HepG2 (cell line): ENCODE measurements around the gene THOP1. TPM values are rescaled to one million over a fixed set of nuclear protein-coding genes. Genes with fewer than 3 reads are reported as not detected.
A peak's percentile ranks its signal among the peaks of the same experiment; 100 is the strongest.

Source experiments
- NFKB2 ChIP-seq: sonication (generic); formaldehyde crosslinking; IDR thresholded peaks from 2 replicates; pipeline ENCODE4 v1.4.0; 2020; ENCODE audit warnings: missing genetic modification reagents, borderline replicate concordance
- SIN3B ChIP-seq: fragments of 150-350 bp; IDR thresholded peaks from 2 replicates; pipeline ENCODE4 v1.6.1; 2014; ENCODE audit warnings: low read length
- SYNCRIP ChIP-seq: fragments of 200-400 bp; formaldehyde crosslinking; IDR thresholded peaks from 2 replicates; pipeline ENCODE4 v1.6.1; 2018; ENCODE audit warnings: mild to moderate bottlenecking, low read depth, low read length; ENCODE audit not compliant: insufficient read depth
- ZNF274 ChIP-seq: sonication (generic); formaldehyde crosslinking; IDR thresholded peaks from 2 replicates; pipeline ENCODE4 v1.5.1; 2020; ENCODE audit warnings: mild to moderate bottlenecking, missing genetic modification reagents
- ZNF543 ChIP-seq: sonication (generic); formaldehyde crosslinking; IDR thresholded peaks from 2 replicates; pipeline ENCODE4 v1.4.0; 2020; ENCODE audit warnings: mild to moderate bottlenecking, missing genetic modification reagents
- polyA plus RNA-seq, 8 experiments: library from polyadenylated mRNA; depleted of rRNA in 3 of 8; stranded (reverse) in 7 of 8; unstranded in 1 of 8; fragments of >200 nt; fragmentation: Illumina TruSeq in 4 of 8; extraction: Trizol in 4 of 8; gene quantifications; 2 replicates each; pipeline versions ENCODE4 v1.2.1 to v1.2.3, GENCODE V29; 2011 to 2016; ENCODE audit warnings: low read depth in 4 of 8, missing spikeins in 1 of 8, mixed read lengths in 1 of 8; ENCODE audit not compliant: insufficient read depth in 1 of 8
- total RNA-seq, 5 experiments: library from RNA; depleted of rRNA; stranded (reverse); fragments of >200 nt; fragmentation: Illumina TruSeq; extraction: Trizol; gene quantifications; 2 replicates each; pipeline ENCODE4 v1.2.3, GENCODE V29; 2016; ENCODE audit warnings: low read depth in 1 of 5
- TF ChIP-seq, protein P1 (sequence below): sonication (generic); formaldehyde crosslinking; IDR thresholded peaks from 2 replicates; pipeline ENCODE4 v1.4.0; 2020; ENCODE audit warnings: missing genetic modification reagents, mild to moderate bottlenecking, borderline replicate concordance
- TF ChIP-seq, protein P2 (sequence below): sonication (generic); formaldehyde crosslinking; IDR thresholded peaks from 2 replicates; pipeline ENCODE4 v1.5.0; 2020; ENCODE audit warnings: mild to moderate bottlenecking, missing genetic modification reagents, borderline replicate concordance
- TF ChIP-seq, protein P3 (sequence below): IDR thresholded peaks from 2 replicates; pipeline ENCODE4 v1.6.1; 2016; ENCODE audit warnings: missing compliant biosample characterization, missing genetic modification reagents, borderline replicate concordance
- TF ChIP-seq, protein P4 (sequence below): sonication (generic); formaldehyde crosslinking; IDR thresholded peaks from 2 replicates; pipeline ENCODE4 v1.5.0; 2020; ENCODE audit warnings: missing genetic modification reagents
- TF ChIP-seq, protein P5 (sequence below): sonication (generic); formaldehyde crosslinking; IDR thresholded peaks from 2 replicates; pipeline ENCODE4 v1.8.1; 2023; ENCODE audit warnings: mild to moderate bottlenecking, moderate library complexity, missing genetic modification reagents
- TF ChIP-seq, protein P6 (sequence below): sonication (generic); formaldehyde crosslinking; conservative IDR thresholded peaks from 2 replicates; pipeline ENCODE4 v1.8.1; 2023; ENCODE audit warnings: missing genetic modification reagents
- TF ChIP-seq, protein P7 (sequence below): sonication (generic); formaldehyde crosslinking; IDR thresholded peaks from 2 replicates; pipeline ENCODE4 v1.4.0; 2020; ENCODE audit warnings: missing genetic modification reagents; ENCODE audit errors: not compliant biosample characterization

Gene THOP1
- total and polyA plus RNA-seq, 2 of the 13 experiments (the other 11 are each of a cell fraction or from before 2014, with no cell fraction given): 74.4 to 116 TPM

DNA sequence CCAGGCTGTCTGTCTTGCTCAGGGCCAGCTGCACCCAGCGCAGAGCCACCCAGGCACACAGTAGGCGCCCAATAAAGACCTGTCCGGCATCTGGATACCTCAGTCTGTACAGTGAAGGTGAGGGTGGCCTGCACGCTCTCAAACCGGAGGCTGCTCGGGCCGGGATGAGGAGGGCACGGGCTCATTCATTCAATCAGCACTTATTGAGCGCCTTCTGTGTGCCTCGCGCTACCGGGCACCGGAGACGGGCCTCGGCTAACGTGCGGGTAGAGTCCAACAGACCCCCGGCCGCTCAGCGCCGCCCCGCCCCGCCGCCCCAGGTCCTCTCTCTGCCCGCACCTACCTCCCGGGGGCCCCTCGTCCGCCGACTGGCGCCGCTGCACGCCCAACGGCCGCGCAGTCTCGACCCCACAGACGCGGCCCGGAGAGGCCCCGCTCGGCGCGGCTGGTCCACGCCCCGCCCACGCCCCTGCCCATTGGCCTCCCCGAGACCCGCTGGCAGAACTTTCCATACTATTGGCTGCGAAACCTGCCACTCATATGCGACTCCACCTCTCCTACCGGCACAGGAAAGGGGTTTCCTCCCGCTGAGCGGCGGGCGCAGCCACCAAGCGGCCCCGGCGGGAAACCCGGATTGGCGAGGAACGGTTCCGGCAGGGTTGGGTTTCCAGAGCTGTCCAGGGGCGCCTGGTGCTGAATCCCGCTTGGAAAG lies 45.5 kb upstream of the THOP1 start, which contains the start of gene SLC39A3 (continued):
- TF ChIP-seq, protein P1, sequence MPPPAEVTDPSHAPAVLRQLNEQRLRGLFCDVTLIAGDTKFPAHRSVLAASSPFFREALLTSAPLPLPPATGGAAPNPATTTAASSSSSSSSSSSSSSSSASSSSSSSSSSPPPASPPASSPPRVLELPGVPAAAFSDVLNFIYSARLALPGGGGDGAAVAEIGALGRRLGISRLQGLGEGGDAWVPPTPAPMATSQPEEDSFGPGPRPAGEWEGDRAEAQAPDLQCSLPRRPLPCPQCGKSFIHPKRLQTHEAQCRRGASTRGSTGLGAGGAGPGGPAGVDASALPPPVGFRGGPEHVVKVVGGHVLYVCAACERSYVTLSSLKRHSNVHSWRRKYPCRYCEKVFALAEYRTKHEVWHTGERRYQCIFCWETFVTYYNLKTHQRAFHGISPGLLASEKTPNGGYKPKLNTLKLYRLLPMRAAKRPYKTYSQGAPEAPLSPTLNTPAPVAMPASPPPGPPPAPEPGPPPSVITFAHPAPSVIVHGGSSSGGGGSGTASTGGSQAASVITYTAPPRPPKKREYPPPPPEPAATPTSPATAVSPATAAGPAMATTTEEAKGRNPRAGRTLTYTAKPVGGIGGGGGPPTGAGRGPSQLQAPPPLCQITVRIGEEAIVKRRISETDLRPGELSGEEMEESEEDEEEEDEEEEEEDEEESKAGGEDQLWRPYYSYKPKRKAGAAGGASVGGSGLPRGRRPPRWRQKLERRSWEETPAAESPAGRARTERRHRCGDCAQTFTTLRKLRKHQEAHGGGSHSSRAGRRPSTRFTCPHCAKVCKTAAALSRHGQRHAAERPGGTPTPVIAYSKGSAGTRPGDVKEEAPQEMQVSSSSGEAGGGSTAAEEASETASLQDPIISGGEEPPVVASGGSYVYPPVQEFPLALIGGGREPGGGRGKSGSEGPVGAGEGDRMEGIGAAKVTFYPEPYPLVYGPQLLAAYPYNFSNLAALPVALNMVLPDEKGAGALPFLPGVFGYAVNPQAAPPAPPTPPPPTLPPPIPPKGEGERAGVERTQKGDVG (CRISPR knock-in tag): peak; percentile 75; the same call in 1 of the 2 replicates
- TF ChIP-seq, protein P2, sequence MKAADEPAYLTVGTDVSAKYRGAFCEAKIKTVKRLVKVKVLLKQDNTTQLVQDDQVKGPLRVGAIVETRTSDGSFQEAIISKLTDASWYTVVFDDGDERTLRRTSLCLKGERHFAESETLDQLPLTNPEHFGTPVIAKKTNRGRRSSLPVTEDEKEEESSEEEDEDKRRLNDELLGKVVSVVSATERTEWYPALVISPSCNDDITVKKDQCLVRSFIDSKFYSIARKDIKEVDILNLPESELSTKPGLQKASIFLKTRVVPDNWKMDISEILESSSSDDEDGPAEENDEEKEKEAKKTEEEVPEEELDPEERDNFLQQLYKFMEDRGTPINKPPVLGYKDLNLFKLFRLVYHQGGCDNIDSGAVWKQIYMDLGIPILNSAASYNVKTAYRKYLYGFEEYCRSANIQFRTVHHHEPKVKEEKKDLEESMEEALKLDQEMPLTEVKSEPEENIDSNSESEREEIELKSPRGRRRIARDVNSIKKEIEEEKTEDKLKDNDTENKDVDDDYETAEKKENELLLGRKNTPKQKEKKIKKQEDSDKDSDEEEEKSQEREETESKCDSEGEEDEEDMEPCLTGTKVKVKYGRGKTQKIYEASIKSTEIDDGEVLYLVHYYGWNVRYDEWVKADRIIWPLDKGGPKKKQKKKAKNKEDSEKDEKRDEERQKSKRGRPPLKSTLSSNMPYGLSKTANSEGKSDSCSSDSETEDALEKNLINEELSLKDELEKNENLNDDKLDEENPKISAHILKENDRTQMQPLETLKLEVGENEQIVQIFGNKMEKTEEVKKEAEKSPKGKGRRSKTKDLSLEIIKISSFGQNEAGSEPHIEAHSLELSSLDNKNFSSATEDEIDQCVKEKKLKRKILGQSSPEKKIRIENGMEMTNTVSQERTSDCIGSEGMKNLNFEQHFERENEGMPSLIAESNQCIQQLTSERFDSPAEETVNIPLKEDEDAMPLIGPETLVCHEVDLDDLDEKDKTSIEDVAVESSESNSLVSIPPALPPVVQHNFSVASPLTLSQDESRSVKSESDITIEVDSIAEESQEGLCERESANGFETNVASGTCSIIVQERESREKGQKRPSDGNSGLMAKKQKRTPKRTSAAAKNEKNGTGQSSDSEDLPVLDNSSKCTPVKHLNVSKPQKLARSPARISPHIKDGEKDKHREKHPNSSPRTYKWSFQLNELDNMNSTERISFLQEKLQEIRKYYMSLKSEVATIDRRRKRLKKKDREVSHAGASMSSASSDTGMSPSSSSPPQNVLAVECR (CRISPR knock-in tag): peak; percentile 97
- TF ChIP-seq, protein P3, sequence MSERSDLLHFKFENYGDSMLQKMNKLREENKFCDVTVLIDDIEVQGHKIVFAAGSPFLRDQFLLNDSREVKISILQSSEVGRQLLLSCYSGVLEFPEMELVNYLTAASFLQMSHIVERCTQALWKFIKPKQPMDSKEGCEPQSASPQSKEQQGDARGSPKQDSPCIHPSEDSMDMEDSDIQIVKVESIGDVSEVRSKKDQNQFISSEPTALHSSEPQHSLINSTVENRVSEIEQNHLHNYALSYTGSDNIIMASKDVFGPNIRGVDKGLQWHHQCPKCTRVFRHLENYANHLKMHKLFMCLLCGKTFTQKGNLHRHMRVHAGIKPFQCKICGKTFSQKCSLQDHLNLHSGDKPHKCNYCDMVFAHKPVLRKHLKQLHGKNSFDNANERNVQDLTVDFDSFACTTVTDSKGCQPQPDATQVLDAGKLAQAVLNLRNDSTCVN (CRISPR knock-in tag): peak; percentile 92; the same call in 1 of the 2 replicates
- TF ChIP-seq SYNCRIP (no peak), ZNF274 (CRISPR knock-in tag) (peak; percentile 95), SIN3B (peak; percentile 91), ZNF543 (CRISPR knock-in tag) (peak; percentile 93), NFKB2 (peak; percentile 96; the same call in 1 of the 2 replicates)
- TF ChIP-seq, protein P4, sequence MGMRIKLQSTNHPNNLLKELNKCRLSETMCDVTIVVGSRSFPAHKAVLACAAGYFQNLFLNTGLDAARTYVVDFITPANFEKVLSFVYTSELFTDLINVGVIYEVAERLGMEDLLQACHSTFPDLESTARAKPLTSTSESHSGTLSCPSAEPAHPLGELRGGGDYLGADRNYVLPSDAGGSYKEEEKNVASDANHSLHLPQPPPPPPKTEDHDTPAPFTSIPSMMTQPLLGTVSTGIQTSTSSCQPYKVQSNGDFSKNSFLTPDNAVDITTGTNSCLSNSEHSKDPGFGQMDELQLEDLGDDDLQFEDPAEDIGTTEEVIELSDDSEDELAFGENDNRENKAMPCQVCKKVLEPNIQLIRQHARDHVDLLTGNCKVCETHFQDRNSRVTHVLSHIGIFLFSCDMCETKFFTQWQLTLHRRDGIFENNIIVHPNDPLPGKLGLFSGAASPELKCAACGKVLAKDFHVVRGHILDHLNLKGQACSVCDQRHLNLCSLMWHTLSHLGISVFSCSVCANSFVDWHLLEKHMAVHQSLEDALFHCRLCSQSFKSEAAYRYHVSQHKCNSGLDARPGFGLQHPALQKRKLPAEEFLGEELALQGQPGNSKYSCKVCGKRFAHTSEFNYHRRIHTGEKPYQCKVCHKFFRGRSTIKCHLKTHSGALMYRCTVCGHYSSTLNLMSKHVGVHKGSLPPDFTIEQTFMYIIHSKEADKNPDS (CRISPR knock-in tag): peak; percentile 95
- TF ChIP-seq, protein P5, sequence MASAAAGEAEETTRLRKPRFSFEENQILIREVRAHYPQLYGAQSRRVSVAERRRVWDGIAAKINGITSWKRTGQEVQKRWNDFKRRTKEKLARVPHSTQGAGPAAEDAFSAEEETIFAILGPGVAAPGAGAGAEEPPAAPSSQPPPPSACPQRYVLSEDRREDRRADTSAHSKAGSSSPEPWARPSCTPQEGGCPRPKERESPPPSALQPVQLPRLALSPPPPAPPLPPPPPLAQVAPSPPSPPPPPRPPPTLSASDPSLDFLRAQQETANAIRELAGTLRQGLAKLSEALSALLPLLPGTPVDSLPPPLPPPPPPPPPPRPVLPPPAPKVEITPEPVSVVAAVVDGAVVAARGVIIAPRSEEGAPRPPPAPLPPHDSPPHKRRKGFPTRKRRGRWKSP (CRISPR knock-in tag): peak; percentile 91
- TF ChIP-seq, protein P6, sequence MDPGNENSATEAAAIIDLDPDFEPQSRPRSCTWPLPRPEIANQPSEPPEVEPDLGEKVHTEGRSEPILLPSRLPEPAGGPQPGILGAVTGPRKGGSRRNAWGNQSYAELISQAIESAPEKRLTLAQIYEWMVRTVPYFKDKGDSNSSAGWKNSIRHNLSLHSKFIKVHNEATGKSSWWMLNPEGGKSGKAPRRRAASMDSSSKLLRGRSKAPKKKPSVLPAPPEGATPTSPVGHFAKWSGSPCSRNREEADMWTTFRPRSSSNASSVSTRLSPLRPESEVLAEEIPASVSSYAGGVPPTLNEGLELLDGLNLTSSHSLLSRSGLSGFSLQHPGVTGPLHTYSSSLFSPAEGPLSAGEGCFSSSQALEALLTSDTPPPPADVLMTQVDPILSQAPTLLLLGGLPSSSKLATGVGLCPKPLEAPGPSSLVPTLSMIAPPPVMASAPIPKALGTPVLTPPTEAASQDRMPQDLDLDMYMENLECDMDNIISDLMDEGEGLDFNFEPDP (CRISPR knock-in tag): peak; percentile 94; the same call in 1 of the 2 replicates
- TF ChIP-seq, protein P7, sequence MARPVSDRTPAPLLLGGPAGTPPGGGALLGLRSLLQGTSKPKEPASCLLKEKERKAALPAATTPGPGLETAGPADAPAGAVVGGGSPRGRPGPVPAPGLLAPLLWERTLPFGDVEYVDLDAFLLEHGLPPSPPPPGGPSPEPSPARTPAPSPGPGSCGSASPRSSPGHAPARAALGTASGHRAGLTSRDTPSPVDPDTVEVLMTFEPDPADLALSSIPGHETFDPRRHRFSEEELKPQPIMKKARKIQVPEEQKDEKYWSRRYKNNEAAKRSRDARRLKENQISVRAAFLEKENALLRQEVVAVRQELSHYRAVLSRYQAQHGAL (CRISPR knock-in tag): peak; percentile 47
